Fibroblast of lung (primary cell): ENCODE results near the gene LRRC10B.

ENCODE experiments used
- CTCF ChIP-seq, 2 donors: IDR thresholded peaks in 1 of 2; conservative IDR thresholded peaks in 1 of 2; 1 replicate in 1 of 2; 2 replicates in 1 of 2; pipeline ENCODE4 v1.5.1; 2011 to 2012; ENCODE audit warnings: low read length in 2 of 2, control low read depth in 1 of 2, inconsistent platforms in 1 of 2, low read depth in 1 of 2, mild to moderate bottlenecking in 1 of 2
- EZH2 ChIP-seq: IDR thresholded peaks from 2 replicates; pipeline ENCODE4 v1.5.1; 2012; ENCODE audit warnings: low read length, control low read depth, mild to moderate bottlenecking; ENCODE audit errors: missing control alignments

- TF ChIP-seq CTCF (conservative IDR thresholded peaks at IDR 0.05 in 1 of 2, IDR thresholded peaks at IDR 0.05 in 1 of 2; ENCODE audit: low read depth in 1 of 2, low read length in 2 of 2), result no peak
- no peak for TF ChIP-seq EZH2
Observed at GRCh38 chr11:61524963-61525587, 16.5 kb downstream of the LRRC10B start.
